NCI-H128 (cell line): ENCODE measurements around the gene TIMM10.

Source experiments
- DNase-seq: peaks from one replicate; lab custom pipeline; 2025; ENCODE audit not compliant: unreplicated experiment; lab: John Stamatoyannopoulos, UW

TIMM10 gene

GRCh38 chr11:57484141-57484710 lies 46.3 kb downstream of the TIMM10 start:
- no peak for DNase-seq

- no peak for DNase-seq
These were observed 47.0 kb downstream of the TIMM10 start for GRCh38 chr11:57483562-57483918.

GRCh38 chr11:57482782-57483561 lies 47.6 kb downstream of the TIMM10 start:
- DNase-seq, result no peak

GRCh38 chr11:57481915-57482781 lies 48.4 kb downstream of the TIMM10 start:
- DNase-seq, result no peak

- DNase-seq, result no peak
These were observed 49.2 kb downstream of the TIMM10 start for GRCh38 chr11:57481315-57481714.

GRCh38 chr11:57480409-57481137 lies 50.0 kb downstream of the TIMM10 start:
- DNase-seq, result no peak

- no peak for DNase-seq
These were observed 50.6 kb downstream of the TIMM10 start for GRCh38 chr11:57479911-57480310.

- no peak for DNase-seq
These were observed 51.4 kb downstream of the TIMM10 start for GRCh38 chr11:57479021-57479663.
